GM12801 (cell line): ENCODE measurements around the gene ELOB.

Experiments
- TF ChIP-seq, protein P1 (sequence below): IDR thresholded peaks from one replicate; pipeline ENCODE4 v1.5.1; 2011; ENCODE audit warnings: control low read depth; ENCODE audit not compliant: insufficient read length; ENCODE audit errors: extremely low read depth

Gene ELOB

GRCh38 chr16:2815299-2815771 lies 38.3 kb upstream of the ELOB start:
- TF ChIP-seq, protein P1, sequence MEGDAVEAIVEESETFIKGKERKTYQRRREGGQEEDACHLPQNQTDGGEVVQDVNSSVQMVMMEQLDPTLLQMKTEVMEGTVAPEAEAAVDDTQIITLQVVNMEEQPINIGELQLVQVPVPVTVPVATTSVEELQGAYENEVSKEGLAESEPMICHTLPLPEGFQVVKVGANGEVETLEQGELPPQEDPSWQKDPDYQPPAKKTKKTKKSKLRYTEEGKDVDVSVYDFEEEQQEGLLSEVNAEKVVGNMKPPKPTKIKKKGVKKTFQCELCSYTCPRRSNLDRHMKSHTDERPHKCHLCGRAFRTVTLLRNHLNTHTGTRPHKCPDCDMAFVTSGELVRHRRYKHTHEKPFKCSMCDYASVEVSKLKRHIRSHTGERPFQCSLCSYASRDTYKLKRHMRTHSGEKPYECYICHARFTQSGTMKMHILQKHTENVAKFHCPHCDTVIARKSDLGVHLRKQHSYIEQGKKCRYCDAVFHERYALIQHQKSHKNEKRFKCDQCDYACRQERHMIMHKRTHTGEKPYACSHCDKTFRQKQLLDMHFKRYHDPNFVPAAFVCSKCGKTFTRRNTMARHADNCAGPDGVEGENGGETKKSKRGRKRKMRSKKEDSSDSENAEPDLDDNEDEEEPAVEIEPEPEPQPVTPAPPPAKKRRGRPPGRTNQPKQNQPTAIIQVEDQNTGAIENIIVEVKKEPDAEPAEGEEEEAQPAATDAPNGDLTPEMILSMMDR: no peak

- TF ChIP-seq, protein P1: no peak
Observed at GRCh38 chr16:2814551-2815298, 37.6 kb upstream of the ELOB start.

DNA sequence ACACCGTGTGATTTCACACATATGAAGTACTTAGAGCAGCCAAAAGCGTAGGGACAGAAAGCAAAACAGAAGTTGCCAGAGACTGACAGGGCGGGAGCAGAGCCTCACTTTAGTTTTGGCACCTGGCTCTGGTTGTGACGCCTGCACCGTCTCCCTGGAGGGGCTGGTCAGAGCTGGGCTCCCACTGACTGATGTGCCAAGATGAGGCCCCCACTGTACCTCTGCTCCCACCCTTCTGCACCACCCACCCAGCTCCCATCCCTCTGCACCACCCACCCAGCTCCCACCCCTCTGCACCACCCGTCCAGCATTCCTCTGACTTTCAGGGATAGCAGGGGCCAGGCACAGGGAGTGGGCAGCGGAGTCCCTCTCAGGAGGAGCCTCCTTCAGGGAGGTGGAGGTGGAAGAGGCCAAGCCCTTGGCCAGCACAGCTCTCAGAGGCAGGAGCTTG lies 36.7 kb upstream of the ELOB start:
- TF ChIP-seq, protein P1: no peak

DNA sequence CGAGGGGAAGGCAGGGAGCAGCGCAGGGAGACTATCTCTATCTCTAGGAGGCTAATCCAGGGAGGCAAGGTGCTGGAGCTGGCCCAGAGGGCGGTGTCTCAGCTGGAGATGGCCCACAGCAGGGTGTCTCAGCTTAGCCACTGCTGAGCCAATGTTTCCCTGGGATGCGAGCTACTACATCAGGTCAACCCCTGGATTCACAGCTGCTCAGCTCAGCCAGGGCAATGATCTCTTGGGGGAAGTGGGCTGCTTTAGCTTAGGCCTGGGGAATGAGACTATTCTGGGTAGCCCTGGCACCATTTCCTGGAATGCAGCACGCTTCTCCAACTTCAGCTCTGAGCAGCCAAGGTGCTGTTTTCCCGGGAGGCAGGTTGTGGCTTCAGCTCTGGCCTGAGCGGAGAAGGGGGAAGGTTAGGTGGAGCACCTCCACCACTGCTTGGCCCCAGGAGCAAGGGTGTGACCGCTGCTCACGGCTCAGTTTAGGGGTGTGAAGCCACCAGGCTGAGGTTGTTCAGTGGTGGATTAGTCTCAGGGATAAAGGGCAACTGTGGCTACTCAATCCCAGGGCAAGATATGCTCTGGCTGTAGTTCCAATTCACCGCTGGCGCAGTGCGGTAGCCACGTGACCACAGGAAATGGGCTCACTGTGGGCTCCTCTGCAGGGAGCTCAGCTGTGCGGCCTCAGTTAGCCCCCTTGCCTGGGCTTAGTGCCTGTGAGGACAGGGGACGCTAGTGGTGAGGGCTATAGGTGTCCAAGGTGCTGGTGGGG lies 34.8 kb upstream of the ELOB start:
- TF ChIP-seq, protein P1: no peak

DNA sequence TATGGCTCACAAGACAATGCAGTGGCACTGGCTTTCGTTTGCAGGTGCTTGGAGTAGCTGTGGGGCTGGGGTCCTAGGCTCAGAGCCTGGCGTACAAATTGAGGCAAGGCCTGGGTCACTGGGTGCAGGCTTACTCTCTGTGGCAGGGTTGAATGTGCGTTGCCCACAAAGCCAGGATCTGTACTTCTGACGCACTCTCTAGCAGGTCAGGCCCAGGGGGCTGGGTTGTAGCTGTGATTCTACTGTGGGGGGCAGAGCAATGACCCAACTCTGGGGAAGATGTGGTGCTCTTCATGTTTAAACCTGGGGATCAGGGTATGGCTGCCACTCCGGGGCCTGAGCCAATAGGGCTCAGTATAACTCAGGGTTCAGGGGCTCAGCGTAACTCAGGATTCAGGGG lies 33.6 kb upstream of the ELOB start:
- TF ChIP-seq, protein P1: no peak

DNA sequence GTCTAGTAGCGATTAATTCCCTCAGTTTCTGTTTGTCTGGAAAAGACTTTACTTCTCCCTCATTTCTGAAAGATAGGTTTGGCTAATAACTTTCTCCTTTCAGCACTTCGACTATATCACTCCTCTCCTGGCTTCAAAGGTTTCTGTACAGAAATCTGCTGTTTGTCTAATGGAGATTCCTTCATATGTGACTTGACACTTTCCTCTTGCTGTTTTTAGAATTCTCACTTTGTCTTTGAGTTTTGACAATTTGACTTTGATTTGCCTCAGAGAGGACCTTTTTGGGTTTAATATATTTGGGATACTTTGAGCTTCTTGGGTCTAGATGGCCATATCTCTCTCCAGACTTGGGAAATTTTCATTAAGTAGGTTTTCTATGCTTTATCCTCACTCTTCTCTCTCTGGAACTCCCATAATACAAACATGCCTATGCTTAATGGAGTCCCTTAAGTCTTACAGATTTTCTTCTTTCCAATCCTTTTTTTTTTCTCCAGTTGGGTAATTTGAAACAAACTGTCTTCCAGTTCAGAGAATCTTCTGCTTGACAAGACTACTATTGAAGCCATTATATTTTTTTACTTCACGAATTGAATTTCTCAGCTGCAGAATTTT lies 32.2 kb upstream of the ELOB start:
- TF ChIP-seq, protein P1: no peak

- TF ChIP-seq, protein P1: no peak
Observed at GRCh38 chr16:2808181-2808580, 31.1 kb upstream of the ELOB start.
